Choroid plexus epithelial cell (primary cell): ENCODE data around the gene KCNQ1.

Experiments used
- DNase-seq: peaks from one replicate; pipeline ENCODE4 v3.0.0-alpha.2; 2010; ENCODE audit warnings: low read depth
- H3K4me3 ChIP-seq: 2 replicates; pipeline ENCODE4 v1.5.1; 2011; ENCODE audit warnings: low read depth, mild to moderate bottlenecking, control low read depth, low read length, moderate library complexity
- CTCF ChIP-seq: conservative IDR thresholded peaks from 2 replicates; pipeline ENCODE4 v1.5.1; 2011; ENCODE audit warnings: low read depth, mild to moderate bottlenecking, control low read depth, inconsistent platforms, low read length, moderate library complexity

Gene KCNQ1

GRCh38 chr11:2724104-2724503 lies 279.3 kb downstream of the KCNQ1 start:
- TF ChIP-seq CTCF, result no peak
- H3K4me3 ChIP-seq, result no peak overlapping the region
- DNase-seq, result no peak

GRCh38 chr11:2724653-2725367 lies 280.0 kb downstream of the KCNQ1 start:
- DNase-seq, result peak; percentile 85
- TF ChIP-seq CTCF, result no peak
- H3K4me3 ChIP-seq, result no peak overlapping the region

- peak; percentile 92 for DNase-seq
- no peak for TF ChIP-seq CTCF
- no peak overlapping the region for H3K4me3 ChIP-seq
Measured at GRCh38 chr11:2725368-2726300, 280.8 kb downstream of the KCNQ1 start.

GRCh38 chr11:2726964-2727363 lies 282.2 kb downstream of the KCNQ1 start:
- H3K4me3 ChIP-seq, result no peak overlapping the region
- DNase-seq, result peak; percentile 60
- no peak for TF ChIP-seq CTCF

- DNase-seq, result no peak
- TF ChIP-seq CTCF, result no peak
- H3K4me3 ChIP-seq, result no peak overlapping the region
Measured at GRCh38 chr11:2728128-2728662, 283.4 kb downstream of the KCNQ1 start.

- H3K4me3 ChIP-seq, result no peak overlapping the region
- DNase-seq, result no peak
- no peak for TF ChIP-seq CTCF
Measured at GRCh38 chr11:2728663-2729332, 284.0 kb downstream of the KCNQ1 start.
